Prostate gland (tissue), 2 donors: ENCODE measurements around the gene FCN1.

Source experiments
- CTCF ChIP-seq, 4 experiments: fragments of 200-600 bp in 2 of 4; fragments of 450-650 bp in 2 of 4; sonication (generic) in 2 of 4; IDR thresholded peaks; 1 replicate in 3 of 4; 2 replicates in 1 of 4; pipeline ENCODE4 v1.5.1; 2016 to 2019; ENCODE audit warnings: antibody characterized with exemption in 4 of 4, mild to moderate bottlenecking in 2 of 4, moderate library complexity in 2 of 4
- POLR2A ChIP-seq: fragments of 450-650 bp; IDR thresholded peaks from one replicate; pipeline ENCODE4 v1.6.1; 2016; ENCODE audit warnings: antibody characterized with exemption, mild to moderate bottlenecking
- POLR2AphosphoS5 ChIP-seq: sonication (generic); formaldehyde crosslinking; IDR thresholded peaks from one replicate; pipeline ENCODE4 v1.6.1; 2017; ENCODE audit warnings: antibody characterized with exemption

- TF ChIP-seq CTCF (IDR thresholded peaks at IDR 0.05) (no peak), POLR2A (no peak), POLR2AphosphoS5 (no peak)
Measured at GRCh38 chr9:134919303-134919702, 1.6 kb upstream of the FCN1 start.
